SHP77 treated with DMSO at 0.1 percent for 48 hours (cell line): ENCODE data around the gene SHISA6.

ENCODE experiments used
- DNase-seq: peaks from one replicate; lab custom pipeline; 2025; lab: John Stamatoyannopoulos, UW

The SHISA6 gene

DNA sequence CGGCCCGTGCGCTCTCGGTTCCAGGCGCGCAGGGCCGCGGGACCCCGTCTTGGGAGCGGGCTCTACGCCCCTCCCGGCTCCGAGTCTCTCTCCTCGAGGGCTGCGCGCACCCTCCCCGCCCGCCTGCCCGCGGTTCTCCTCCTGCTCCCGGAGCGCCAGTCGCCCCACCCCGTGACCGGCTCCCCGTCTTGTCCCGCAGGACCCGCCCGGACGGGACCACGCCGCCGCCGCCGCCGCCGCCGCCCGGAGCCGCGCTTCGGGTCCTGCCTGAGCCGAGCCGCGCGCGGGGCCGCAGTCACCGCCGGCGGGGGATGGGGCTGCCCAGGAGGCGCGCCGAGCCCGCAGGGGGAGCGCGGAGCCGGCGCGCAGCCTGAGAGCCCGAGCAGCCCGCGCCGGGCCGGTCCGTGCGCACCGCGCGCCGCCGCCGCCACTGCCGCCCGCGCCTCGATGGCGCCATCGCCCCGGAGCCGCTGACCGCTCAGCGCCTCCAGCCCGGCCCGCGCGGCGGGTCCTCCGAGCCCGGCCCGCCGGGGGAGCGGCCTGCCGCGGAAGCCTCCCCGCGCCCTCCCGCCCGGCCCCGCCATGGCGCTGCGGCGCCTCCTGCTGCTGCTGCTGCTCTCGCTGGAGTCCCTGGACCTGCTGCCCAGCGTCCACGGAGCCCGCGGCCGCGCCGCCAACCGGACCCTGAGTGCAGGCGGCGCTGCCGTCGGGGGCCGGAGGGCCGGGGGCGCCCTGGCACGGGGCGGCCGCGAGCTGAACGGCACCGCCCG is at the start of gene SHISA6:
SHISA6 (plus strand) TSS at position 373 of the 770 bp plus-strand sequence.
- DNase-seq: no peak

- no peak for DNase-seq
Measured at GRCh38 chr17:11195801-11196200, 45.2 kb upstream of the SHISA6 start.

GRCh38 chr17:11204991-11205390 is 36.0 kb upstream of the SHISA6 start:
- DNase-seq: no peak

GRCh38 chr17:11205659-11206058 is 35.4 kb upstream of the SHISA6 start:
- no peak for DNase-seq

- no peak for DNase-seq
Measured at GRCh38 chr17:11209906-11210305, 31.1 kb upstream of the SHISA6 start.

- DNase-seq: no peak
Measured at GRCh38 chr17:11212792-11213191, 28.2 kb upstream of the SHISA6 start.

DNA sequence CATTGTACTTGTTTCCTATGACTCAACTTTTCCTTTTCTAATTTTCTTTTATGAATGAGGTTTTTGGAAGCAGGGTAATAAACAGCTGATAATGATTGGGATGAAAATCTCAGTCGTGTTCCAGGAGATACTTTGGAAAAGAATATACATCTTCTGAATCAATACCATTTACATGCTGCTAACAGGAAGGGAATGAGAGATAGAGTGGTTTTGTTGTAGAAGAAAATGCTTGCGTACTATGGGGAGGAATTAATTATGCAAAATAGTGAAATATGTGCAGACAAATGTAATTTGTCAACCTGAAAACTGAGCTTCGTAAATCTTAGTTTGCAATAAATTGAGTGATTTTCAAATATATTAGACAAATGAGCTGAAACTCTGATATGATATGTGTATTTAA is 24.0 kb upstream of the SHISA6 start:
- no peak for DNase-seq

DNA sequence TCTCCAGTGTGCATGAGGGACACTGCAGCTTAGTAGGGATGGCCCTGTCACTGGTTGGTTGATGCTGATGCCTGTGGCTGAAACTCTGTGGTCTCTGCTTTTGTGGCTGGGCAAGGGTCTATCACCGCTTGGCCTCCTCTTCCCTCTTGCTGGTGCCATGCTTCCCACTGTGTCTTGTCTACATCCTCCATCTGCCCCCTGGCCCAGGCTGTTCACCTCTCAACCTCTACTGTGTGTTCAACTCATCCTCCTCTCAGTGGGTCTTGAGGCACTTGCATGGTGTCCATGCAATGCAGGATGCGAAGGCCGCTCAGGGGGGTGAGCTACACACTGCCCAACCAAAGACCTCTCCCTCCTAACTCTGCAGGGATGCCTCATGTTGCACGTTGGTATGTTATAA is 19.8 kb upstream of the SHISA6 start:
- DNase-seq: no peak

- DNase-seq: no peak
Measured at GRCh38 chr17:11221721-11222120, 19.3 kb upstream of the SHISA6 start.

GRCh38 chr17:11238705-11239104 is 2.3 kb upstream of the SHISA6 start:
- no peak for DNase-seq

- no peak for DNase-seq
Measured at GRCh38 chr17:11239379-11239970, 1.5 kb upstream of the SHISA6 start.

DNA sequence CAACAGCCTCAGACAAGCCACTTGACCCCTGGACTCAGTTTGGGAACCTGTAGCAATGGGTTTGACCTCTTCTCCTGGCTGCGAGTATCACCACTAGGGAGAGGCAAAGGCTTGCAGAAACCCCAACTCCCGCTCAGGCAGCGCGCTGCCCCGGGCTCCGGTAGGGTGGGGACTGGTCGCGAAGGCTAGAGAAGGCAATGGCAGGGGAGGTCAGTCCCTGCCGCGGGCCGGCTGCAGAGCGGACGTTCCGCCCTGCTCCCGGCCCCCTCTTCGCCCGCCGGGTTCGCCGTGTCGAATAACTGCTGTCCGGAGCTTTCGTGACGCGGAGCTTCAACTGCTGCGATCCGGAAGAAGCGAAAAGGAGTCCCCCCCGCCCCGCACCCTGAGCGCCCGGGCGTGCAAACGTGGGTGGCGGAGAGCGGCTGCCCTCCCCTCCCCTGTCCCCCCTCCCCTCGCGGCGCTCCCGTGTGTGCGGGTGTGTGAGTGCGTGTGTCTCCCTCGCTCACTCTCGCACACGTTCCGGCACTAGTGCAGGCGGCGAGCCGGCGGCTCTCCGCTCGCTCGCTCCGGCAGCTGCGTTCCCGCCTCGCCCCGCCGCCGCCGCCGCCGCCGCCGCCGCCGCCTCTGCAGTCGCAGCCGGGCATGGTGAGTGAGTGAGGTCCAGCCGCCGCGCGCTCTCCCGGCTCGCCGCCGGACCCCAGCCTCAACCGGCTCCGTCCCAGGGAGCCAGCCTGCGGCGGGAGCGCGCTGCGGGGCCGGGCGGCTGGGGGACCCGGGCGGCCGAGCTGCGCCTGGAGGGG is 772 bp upstream of the SHISA6 start:
- DNase-seq: no peak

- DNase-seq: no peak
Measured at GRCh38 chr17:11241611-11242226, 706 bp downstream of the SHISA6 start.

DNA sequence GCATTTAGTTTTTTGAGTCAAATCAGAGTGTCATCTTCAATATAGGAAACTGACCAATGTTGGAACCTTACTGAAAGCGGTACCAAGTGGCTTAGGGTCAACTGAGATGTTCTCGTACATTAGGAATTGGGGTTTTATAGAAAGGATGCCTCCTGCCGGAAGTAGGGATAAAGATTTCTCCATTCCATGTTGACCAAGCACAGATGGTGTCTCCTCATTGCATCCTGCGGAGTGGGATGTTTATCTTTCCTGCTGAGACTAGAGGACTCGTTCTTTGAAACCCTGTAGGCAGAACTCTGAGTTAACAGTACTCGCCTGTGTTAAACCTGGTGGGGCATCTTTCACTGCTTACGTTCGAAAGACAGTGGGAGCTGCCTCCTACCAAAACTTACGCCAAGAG is 1.4 kb downstream of the SHISA6 start:
- DNase-seq: no peak

- DNase-seq: no peak
Measured at GRCh38 chr17:11244776-11245175, 3.8 kb downstream of the SHISA6 start.

- no peak for DNase-seq
Measured at GRCh38 chr17:11245187-11245586, 4.2 kb downstream of the SHISA6 start.

GRCh38 chr17:11245791-11246190 is 4.8 kb downstream of the SHISA6 start:
- DNase-seq: no peak

- no peak for DNase-seq
Measured at GRCh38 chr17:11250161-11250560, 9.1 kb downstream of the SHISA6 start.

- no peak for DNase-seq
Measured at GRCh38 chr17:11251561-11252107, 10.6 kb downstream of the SHISA6 start.

GRCh38 chr17:11252146-11252545 is 11.1 kb downstream of the SHISA6 start:
- DNase-seq: no peak

GRCh38 chr17:11256877-11257276 is 15.9 kb downstream of the SHISA6 start:
- no peak for DNase-seq

- peak; percentile 3 for DNase-seq
Measured at GRCh38 chr17:11264183-11264871, 23.3 kb downstream of the SHISA6 start.
